ENCODE results near the gene PLXDC1. TPM values are rescaled to one million over a fixed set of nuclear protein-coding genes. Genes with fewer than 3 reads are reported as not detected.

The PLXDC1 gene
- total RNA-seq, 1 donor from 2014 or later, result 2.5 TPM

DNA sequence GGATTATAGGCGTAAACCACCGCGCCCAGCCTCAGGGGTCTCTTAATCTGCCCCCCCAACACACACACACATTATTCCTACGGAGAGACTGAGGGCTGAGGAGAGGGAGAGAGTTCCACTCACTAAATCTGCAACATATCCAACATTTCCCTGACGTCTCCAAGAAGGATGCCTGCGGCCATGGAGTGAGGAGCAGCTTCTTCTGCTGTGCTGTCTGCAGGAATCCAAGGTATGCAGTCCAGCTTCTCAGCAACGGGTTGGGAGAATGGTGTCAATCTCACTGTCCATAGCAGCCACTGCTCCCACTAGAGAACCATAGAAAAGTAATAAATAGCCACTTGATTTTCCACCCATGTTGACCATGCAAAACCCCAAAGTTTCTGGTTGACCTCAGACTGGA is 5.1 kb upstream of the PLXDC1 start:
- no peak overlapping the region for H3K4me3 ChIP-seq
- DNase-seq (ENCODE audit: low spot score), result no peak
- H4K20me1 ChIP-seq (ENCODE audit: low read depth), result no peaks in the 10 kb centered on the region
- TF ChIP-seq, protein P1, sequence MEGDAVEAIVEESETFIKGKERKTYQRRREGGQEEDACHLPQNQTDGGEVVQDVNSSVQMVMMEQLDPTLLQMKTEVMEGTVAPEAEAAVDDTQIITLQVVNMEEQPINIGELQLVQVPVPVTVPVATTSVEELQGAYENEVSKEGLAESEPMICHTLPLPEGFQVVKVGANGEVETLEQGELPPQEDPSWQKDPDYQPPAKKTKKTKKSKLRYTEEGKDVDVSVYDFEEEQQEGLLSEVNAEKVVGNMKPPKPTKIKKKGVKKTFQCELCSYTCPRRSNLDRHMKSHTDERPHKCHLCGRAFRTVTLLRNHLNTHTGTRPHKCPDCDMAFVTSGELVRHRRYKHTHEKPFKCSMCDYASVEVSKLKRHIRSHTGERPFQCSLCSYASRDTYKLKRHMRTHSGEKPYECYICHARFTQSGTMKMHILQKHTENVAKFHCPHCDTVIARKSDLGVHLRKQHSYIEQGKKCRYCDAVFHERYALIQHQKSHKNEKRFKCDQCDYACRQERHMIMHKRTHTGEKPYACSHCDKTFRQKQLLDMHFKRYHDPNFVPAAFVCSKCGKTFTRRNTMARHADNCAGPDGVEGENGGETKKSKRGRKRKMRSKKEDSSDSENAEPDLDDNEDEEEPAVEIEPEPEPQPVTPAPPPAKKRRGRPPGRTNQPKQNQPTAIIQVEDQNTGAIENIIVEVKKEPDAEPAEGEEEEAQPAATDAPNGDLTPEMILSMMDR (IDR thresholded peaks at IDR 0.05), result no peak
- TF ChIP-seq EZH2 (IDR thresholded peaks at IDR 0.05), result no peak
- TF ChIP-seq EZH2phosphoT487 (IDR thresholded peaks at IDR 0.05), result no peak
- H3K79me2 ChIP-seq (ENCODE audit: low read depth), result no peaks in the 10 kb centered on the region
- Mint-ChIP-seq H3K27ac (no peak overlapping the region), H3K9me3 (peaks cover 13% of the 10 kb centered on the region), H3K36me3 (peaks cover 7% of the 10 kb centered on the region), H3K4me1 (peaks cover 24% of the 10 kb centered on the region), H3K27me3 (ENCODE audit: insufficient read depth, low read depth) (peaks cover 43% of the 10 kb centered on the region), H3K4me3 (peak overlapping the region; percentile 67)
- H3K4me2 ChIP-seq, result no peak overlapping the region
- H3K9ac ChIP-seq, result no peak overlapping the region
- peaks cover 7% of the 10 kb centered on the region for H3F3A ChIP-seq (ENCODE audit: low read depth)
- H3K36me3 ChIP-seq, result no peaks in the 10 kb centered on the region
- no peak overlapping the region for H3K27ac ChIP-seq
- H2AFZ ChIP-seq (replicated peaks), result no peak overlapping the region
- peaks cover 10% of the 10 kb centered on the region for H3K27me3 ChIP-seq
- H3K4me1 ChIP-seq, result peaks cover 8% of the 10 kb centered on the region
- no peaks in the 10 kb centered on the region for H3K9me3 ChIP-seq (ENCODE audit: low read depth)

DNA sequence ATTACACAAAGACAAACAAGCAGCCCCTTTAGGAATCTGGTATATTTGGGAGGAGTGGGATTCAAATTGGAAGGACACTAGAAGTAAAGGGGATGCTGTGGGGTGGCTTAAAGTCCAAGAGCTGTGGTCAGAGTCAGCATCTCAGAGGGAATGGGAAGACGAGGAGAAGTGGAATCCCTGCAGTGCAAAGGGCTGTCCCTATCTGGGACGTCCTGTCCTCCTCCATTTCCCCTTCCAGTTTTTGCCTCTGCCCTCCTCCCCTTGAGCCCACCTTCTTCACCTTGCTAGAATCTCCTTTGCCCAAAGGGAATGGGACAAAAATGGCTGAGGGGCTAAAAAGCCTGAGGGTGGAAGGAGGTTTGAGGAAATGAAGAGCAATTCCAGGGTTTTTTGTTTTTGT is 4.2 kb upstream of the PLXDC1 start:
- no peak for TF ChIP-seq EZH2phosphoT487 (IDR thresholded peaks at IDR 0.05)
- no peak for TF ChIP-seq EZH2 (IDR thresholded peaks at IDR 0.05)
- TF ChIP-seq, protein P1 (IDR thresholded peaks at IDR 0.05), result no peak
- Histone ChIP-seq H3K27ac (no peak overlapping the region), H4K20me1 (ENCODE audit: low read depth) (no peaks in the 10 kb centered on the region), H3F3A (ENCODE audit: low read depth) (peaks cover 7% of the 10 kb centered on the region), H3K4me2 (no peak overlapping the region), H2AFZ (replicated peaks) (no peak overlapping the region), H3K4me3 (no peak overlapping the region), H3K79me2 (ENCODE audit: low read depth) (no peaks in the 10 kb centered on the region), H3K9ac (no peak overlapping the region), H3K27me3 (peaks cover 19% of the 10 kb centered on the region), H3K9me3 (ENCODE audit: low read depth) (no peaks in the 10 kb centered on the region), H3K4me1 (peaks cover 8% of the 10 kb centered on the region), H3K36me3 (no peaks in the 10 kb centered on the region)
- no peak for DNase-seq (ENCODE audit: low spot score)
- Mint-ChIP-seq H3K4me3 (peak overlapping the region; percentile 26), H3K4me1 (peaks cover 24% of the 10 kb centered on the region), H3K27me3 (ENCODE audit: insufficient read depth, low read depth) (peaks cover 47% of the 10 kb centered on the region), H3K36me3 (peaks cover 7% of the 10 kb centered on the region), H3K27ac (no peak overlapping the region), H3K9me3 (peaks cover 13% of the 10 kb centered on the region)

DNA sequence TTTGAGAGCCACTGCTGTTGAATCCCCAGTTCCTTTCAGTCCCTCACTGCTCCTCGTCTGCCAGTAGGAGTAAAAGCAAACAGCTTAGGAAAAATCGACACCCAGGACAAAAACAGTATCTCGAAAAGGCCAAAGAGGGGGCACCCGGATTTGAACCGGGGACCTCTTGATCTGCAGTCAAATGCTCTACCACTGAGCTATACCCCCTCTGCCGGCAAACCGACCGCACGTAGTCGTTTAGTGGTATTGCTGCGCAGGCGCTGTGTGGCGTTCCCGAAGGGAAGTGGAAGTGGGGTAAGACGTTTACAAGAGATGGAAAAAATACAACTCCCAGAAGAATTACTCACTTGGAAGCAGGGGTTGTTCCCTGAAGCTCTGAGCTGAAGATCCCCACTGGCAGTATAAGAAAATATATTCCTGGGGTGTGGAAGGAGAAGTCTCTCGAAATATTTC is 2.2 kb upstream of the PLXDC1 start:
- peaks cover 13% of the 10 kb centered on the region for H3K9me3 Mint-ChIP-seq
- Histone ChIP-seq H3K27me3 (peaks cover 38% of the 10 kb centered on the region), H3K4me2 (peak overlapping the region; percentile 99), H3K4me1 (peaks cover 8% of the 10 kb centered on the region), H3K4me3 (peak overlapping the region; percentile 83), H3K9me3 (ENCODE audit: low read depth) (no peaks in the 10 kb centered on the region), H3K27ac (no peak overlapping the region), H3F3A (ENCODE audit: low read depth) (peaks cover 7% of the 10 kb centered on the region), H3K79me2 (ENCODE audit: low read depth) (no peaks in the 10 kb centered on the region), H3K9ac (no peak overlapping the region), H2AFZ (replicated peaks) (peak overlapping the region; percentile 93), H4K20me1 (ENCODE audit: low read depth) (no peaks in the 10 kb centered on the region), H3K36me3 (no peaks in the 10 kb centered on the region)
- H3K36me3 Mint-ChIP-seq, result peaks cover 7% of the 10 kb centered on the region
- TF ChIP-seq EZH2 (IDR thresholded peaks at IDR 0.05) (no peak), EZH2phosphoT487 (IDR thresholded peaks at IDR 0.05) (no peak)
- TF ChIP-seq, protein P1 (IDR thresholded peaks at IDR 0.05), result no peak
- peaks cover 27% of the 10 kb centered on the region for H3K4me1 Mint-ChIP-seq
- peak overlapping the region; percentile 99 for H3K27ac Mint-ChIP-seq
- H3K27me3 Mint-ChIP-seq (ENCODE audit: insufficient read depth, low read depth), result peaks cover 65% of the 10 kb centered on the region
- peak; percentile 88 for DNase-seq (ENCODE audit: low spot score)
- H3K4me3 Mint-ChIP-seq, result peak overlapping the region; percentile 98

Measured in neural progenitor cell (in vitro differentiated cells).